CD4-positive, alpha-beta T cell treated with Interleukin-1 beta for 1 hour (primary cell): ENCODE data around the gene MSI2.

Experiments used
- DNase-seq, 2 donors: peaks; one replicate each; pipeline ENCODE4 v3.0.0-alpha.2; 2020 to 2022

MSI2 gene

GRCh38 chr17:57444682-57445450 lies 188.5 kb downstream of the MSI2 start:
- no peak for DNase-seq

GRCh38 chr17:57445772-57446472 lies 189.6 kb downstream of the MSI2 start:
- no peak for DNase-seq

DNA sequence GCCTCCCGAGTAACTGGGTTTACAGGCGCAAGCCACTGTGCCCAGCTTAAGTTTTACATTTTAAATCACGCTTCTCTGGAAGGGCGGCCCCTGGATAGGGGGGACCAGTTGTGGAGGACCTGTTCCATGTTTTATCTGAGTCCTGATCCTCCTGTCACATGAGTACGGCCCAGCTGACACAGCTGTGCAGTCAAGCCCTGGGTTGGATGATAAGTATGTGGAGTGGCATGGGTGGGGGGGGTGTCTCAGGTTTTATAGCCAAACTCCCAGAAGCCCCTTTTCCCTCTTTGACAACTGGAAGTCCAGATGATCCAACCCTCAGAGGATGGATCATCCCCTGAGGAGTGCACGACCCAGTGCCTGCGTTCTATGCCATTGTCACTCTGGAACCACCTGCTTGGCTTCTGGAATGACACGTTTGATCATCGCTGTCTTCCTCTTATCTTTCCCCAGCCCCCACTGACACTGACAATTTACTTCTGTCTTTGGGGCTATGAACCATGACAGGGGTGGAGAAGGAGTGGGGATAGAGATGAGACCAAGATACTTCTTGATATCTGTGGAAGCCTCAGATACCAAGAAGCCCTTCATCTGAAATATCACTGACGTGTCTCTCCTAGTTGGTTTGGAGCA lies 191.2 kb downstream of the MSI2 start:
- DNase-seq = no peak

DNA sequence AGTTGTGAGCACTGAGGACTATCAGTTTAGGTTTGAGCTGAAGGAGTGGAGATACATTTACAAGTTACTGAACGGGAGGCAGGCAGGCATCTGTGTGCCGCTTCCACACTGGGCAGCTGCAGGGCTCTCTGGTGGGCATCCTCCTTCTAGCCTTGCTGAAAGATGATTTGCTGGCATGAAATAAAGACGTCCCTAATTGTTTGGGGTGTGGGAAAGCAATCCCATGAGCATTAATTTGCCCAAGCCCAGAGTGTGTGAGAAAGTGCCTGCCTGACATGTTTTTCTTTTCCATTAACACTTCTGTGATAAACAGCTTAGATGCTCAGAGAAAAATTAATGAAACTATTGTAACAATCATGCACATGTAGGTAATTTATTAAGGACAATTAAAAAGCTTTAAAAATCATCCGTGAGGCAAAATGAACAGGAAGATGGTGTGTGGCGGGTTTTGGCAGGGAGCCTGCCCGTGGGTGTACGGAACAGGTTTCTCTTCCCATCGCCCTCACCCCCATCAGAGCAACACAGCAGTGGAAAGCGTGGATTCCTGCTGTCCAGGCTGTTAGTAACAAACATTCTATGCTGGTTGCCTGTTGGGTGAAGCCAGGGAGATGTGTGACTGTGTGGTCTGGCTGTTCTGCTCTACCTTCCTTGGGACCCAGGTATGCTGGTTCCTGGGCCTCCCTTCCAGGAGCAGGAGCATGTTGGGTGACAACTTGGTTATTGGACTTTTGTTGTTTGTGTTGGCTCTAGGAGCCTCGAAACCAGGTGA lies 191.9 kb downstream of the MSI2 start:
- no peak for DNase-seq

- no peak for DNase-seq
Observed at GRCh38 chr17:57448759-57449283, 192.5 kb downstream of the MSI2 start.

DNA sequence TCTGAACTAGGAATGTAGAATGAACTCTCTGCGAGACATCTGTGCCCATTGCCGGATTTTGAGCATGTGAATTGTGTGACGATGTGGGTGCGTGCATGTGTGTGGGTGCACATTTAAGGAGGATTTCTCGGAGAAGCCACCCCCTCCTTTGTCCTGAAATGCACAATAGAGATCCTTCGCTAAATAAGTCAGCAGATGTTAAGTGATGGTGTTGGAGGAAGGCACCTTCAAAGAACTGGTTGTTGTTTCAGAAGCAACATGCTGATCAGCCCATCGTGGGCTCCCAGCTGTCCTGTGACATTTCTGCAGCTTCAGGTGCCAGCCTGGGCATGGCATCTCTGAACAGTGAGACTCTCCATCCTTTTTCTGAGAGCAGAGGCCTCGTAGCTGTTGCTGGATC lies 194.9 kb downstream of the MSI2 start:
- DNase-seq = no peak

- DNase-seq = no peak
Observed at GRCh38 chr17:57451643-57452042, 195.3 kb downstream of the MSI2 start.

GRCh38 chr17:57453841-57454425 lies 197.6 kb downstream of the MSI2 start:
- DNase-seq = no peak

DNA sequence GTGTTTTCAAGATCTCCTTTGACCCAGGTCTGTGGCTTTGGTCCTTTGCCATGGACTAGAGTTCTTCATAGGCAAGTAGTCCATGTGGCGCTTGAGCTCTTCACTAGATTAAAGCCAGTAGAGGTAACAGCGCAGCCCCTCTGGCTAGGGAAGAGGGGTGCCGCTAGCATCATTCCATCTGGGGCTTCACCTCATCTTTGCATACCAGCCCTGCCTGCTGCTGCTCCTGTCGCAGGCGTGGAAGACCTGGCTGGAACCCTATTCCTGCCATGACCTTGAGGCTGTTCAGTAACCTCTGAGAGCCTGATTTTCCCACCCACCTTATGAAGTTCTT lies 198.4 kb downstream of the MSI2 start:
- DNase-seq = no peak

GRCh38 chr17:57455063-57455914 lies 199.0 kb downstream of the MSI2 start:
- DNase-seq = peak; percentile 19 to 39

DNA sequence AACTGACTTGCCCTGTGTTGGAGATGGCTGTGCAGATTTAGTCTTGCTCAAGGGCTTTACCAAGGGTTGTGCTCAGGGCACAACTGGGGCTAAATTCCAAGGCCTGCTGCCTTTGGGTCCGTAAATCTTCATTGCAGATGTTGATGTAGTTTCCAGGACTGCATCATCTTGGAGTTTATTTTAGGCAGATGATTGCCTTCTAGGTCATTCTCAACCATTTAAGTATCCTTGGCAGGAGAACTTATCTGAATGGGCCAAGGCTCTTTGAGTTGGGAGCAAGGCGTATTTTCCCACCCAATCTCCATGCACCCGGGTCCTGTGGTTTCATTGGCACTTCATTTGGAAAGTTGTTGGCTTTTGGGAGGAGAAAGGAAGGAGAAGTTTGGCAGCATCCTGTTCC lies 200.3 kb downstream of the MSI2 start:
- DNase-seq = no peak

- DNase-seq = no peak
Observed at GRCh38 chr17:57457188-57457587, 200.9 kb downstream of the MSI2 start.

DNA sequence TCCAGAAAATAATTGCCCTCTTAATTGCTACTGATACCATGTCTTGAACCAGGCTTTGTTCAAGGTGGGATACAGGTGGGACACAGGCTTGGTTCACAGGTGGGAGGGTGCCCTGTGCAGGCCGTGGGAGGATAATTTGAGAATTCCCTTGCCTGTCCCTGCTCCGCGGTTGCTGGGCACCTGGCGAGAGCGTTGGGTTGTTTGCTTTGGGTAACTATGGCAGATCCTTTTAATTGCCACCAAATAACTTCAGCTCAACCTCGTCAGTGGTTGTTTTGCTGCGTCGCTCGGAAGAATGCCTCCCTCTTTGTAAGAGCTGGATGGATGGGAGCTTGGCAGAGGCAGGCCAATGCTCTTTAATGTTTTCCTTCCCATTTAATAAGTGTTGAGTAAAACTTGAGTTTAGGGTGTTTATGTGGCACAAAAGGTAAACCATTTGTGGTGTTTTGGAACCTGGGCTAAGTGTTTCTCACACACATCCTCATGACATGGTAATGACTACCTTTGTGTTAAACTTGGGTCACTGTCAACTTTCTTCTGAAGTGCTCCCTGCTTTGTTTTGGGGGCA lies 202.5 kb downstream of the MSI2 start:
- DNase-seq = no peak

GRCh38 chr17:57459286-57459915 lies 203.1 kb downstream of the MSI2 start:
- no peak for DNase-seq

- DNase-seq = no peak
Observed at GRCh38 chr17:57461082-57461481, 204.8 kb downstream of the MSI2 start.

- DNase-seq = no peak
Observed at GRCh38 chr17:57462007-57462579, 205.8 kb downstream of the MSI2 start.

GRCh38 chr17:57463103-57463885 lies 207.0 kb downstream of the MSI2 start:
- no peak for DNase-seq

DNA sequence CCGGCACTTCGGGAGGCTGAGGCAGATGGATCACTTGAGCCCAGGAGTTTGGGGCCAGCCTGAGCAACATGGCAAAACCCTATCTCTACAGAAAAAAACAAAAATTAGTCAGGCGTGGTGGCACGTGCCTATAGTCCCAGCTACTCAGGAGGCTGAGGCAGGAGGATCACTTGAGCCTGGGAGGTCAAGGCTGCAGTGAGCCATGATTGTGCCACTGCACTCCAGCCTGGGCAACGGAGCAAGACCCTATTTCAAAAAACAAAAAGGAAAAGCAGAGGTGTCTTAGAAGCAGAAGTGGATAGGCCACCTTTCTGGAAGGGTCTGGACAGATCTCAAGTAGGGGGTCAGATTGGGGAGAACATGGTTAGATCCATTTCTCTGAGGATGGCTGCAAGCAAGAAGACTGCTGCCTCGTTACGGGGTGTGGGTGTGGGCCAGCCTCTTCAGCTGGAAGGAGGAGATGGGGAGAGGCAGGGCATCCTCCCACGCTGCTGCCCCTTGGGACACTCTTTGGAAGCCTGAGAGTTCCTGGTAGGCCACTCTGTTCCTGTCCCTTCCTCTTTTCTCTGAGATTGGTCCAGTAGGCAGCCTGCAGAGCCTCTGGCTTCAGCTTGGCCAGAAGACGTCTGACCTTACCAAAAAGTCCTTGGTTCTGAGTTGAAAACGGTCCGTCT lies 208.0 kb downstream of the MSI2 start:
- no peak for DNase-seq

DNA sequence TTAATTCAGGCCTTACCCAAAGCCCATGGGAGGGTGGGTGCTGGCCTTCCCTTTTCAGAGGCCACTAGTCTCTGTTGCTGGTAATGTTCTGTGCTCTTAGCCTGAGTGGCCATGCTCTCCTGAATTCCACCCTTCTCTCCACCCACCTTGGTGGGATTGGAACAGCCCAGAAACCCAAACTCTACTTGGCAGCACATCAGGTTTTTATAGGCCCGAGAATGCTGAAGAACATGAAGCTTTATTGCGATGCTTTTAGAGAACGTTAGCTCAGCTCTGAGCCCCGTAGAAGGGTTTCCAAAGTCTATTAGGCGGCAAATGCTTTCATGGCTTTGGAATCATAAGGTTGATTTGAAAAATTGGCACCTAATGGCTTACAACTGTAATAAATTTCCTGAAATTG lies 209.3 kb downstream of the MSI2 start:
- no peak for DNase-seq
